Left ventricle myocardium inferior (tissue), 1 donor: Measurements from ENCODE around the gene KCNN3. TPM values are rescaled to one million over a fixed set of nuclear protein-coding genes. Genes with fewer than 3 reads are reported as not detected.
"Not testable (repeated sequence)": the region's sequence is repeated elsewhere in the genome, so short reads cannot be mapped to it uniquely, and the experiment has no call there.

ENCODE experiments used
- DNase-seq: peaks from one replicate; pipeline ENCODE4 v3.0.0-alpha.2; 2020
- H3K27ac ChIP-seq: fragments of 200-600 bp; replicated peaks from 2 replicates; pipeline ENCODE4 v1.8.0; 2021
- H3K27me3 ChIP-seq: fragments of 200-600 bp; 2 replicates; pipeline ENCODE4 v1.8.0; 2021; ENCODE audit warnings: low read depth
- H3K36me3 ChIP-seq: fragments of 200-600 bp; 2 replicates; pipeline ENCODE4 v1.8.0; 2021
- H3K4me1 ChIP-seq: fragments of 200-600 bp; 2 replicates; pipeline ENCODE4 v1.8.0; 2021
- H3K4me3 ChIP-seq: fragments of 200-600 bp; 2 replicates; pipeline ENCODE4 v1.8.0; 2021; ENCODE audit warnings: mild to moderate bottlenecking, moderate library complexity
- H3K9me3 ChIP-seq: fragments of 200-600 bp; replicated peaks from 2 replicates; pipeline ENCODE4 v1.8.0; 2021
- CTCF ChIP-seq: fragments of 200-600 bp; IDR thresholded peaks from 2 replicates; pipeline ENCODE4 v1.8.0; 2021; ENCODE audit warnings: antibody characterized with exemption, mild to moderate bottlenecking, borderline replicate concordance
- intact Hi-C: fragments of 100-400 bp; cut with micrococcal nuclease; formaldehyde crosslinking; loops from one replicate; pipeline ENCODE4 v1.11.0; 2022
- total RNA-seq: library from RNA; stranded (reverse); fragmentation: NEBNext Ultra II Directional; extraction: Animal tissue kit (Norgen Biotek cat#: 25700); gene quantifications from one replicate; pipeline ENCODE4 v1.2.1, GENCODE V29; 2021
- donor health status: DM: no; HTN: yes; CAD: no; lungs with severe emphysema.

KCNN3 gene
- total RNA-seq, 1 donor from 2014 or later, result 4.8 TPM

- Histone ChIP-seq H3K4me3 (no peak overlapping the region), H3K27me3 (peaks cover 10% of the 10 kb centered on the region), H3K27ac (no peak overlapping the region), H3K4me1 (no peaks in the 10 kb centered on the region), H3K36me3 (no peaks in the 10 kb centered on the region), H3K9me3 (peaks cover 4% of the 10 kb centered on the region)
- TF ChIP-seq CTCF, result no peak
- intact Hi-C loops, result no loop called here
- DNase-seq, result no peak
Observed at GRCh38 chr1:154682254-154682653, 187.8 kb downstream of the KCNN3 start.

DNA sequence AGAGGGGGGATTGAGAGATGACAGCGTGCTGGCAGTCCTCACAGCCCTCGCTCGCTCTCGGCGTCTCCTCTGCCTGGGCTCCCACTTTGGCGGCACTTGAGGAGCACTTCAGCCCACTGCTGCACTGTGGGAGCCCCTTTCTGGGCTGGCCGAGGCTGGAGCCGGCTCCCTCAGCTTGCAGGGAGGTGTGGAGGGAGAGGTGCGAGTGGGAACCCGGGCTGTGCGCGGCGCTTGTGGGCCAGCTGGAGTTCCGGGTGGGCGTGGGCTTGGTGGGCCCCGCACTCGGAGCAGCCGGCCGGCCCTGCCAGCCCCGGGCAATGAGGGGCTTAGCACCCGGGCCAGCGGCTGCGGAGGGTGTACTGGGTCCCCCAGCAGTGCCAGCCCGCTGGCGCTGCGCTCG lies 192.2 kb downstream of the KCNN3 start:
- not testable (repeated sequence) for H3K27me3 ChIP-seq, H3K27ac ChIP-seq, DNase-seq, H3K4me3 ChIP-seq, H3K36me3 ChIP-seq, H3K9me3 ChIP-seq, H3K4me1 ChIP-seq
- intact Hi-C loops, result loop anchor here (10.0 kb wide), 1 partner anchor 77 kb away; no protein-coding TSS in a partner anchor

GRCh38 chr1:154676847-154677246 lies 193.2 kb downstream of the KCNN3 start:
- H3K9me3 ChIP-seq, H3K27me3 ChIP-seq, H3K27ac ChIP-seq, DNase-seq, H3K4me3 ChIP-seq, H3K36me3 ChIP-seq, H3K4me1 ChIP-seq: not testable (repeated sequence)
- intact Hi-C loops, result loop anchor here (10.0 kb wide), 1 partner anchor 78 kb away; no protein-coding TSS in a partner anchor

DNA sequence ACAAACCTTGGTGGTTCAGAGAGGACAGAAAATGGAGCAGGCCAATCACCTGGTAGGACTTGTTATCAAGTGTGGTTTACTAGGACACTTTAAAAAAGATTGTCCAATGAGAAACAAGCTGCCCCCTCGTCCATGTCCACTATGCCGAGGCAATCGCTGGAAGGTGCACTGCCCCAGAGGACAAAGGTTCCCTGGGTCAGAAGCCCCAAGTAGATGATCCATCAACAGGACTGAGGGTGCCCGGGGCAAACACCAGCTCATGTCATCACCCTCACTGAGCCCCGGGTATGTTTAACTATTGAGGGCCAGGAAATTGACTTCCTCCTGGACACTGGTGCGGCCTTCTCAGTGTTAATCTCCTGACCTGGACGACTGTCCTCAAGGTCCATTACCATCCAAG lies 195.6 kb downstream of the KCNN3 start:
- not testable (repeated sequence) for H3K4me1 ChIP-seq, H3K4me3 ChIP-seq, H3K9me3 ChIP-seq, H3K36me3 ChIP-seq, DNase-seq, H3K27ac ChIP-seq, H3K27me3 ChIP-seq
- intact Hi-C loops, result loop anchor here (10.0 kb wide), 1 partner anchor 80 kb away; no protein-coding TSS in a partner anchor

DNA sequence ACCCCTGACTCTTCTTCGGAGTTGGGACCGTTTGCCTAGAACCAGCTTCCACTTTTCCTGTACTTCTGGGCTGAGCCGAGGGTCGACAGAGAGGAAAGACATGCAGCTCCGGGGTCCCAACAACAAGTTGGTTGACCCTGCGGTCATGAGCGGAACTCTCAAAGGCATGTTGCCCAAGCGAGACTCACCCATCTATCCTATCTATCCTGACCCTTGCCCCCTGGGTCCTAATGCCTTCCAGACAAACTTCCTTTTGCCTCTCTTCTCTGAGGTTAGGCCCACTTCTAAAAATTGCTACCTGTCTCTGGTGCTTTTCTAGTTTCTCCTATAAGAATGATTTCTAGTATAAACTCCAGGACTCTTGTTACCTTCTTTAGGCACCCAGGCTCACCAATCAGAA lies 197.8 kb downstream of the KCNN3 start:
- DNase-seq, H3K4me1 ChIP-seq, H3K27ac ChIP-seq, H3K9me3 ChIP-seq, H3K27me3 ChIP-seq, H3K36me3 ChIP-seq, H3K4me3 ChIP-seq: not testable (repeated sequence)
- intact Hi-C loops, result loop anchor here (10.0 kb wide), 1 partner anchor 83 kb away; no protein-coding TSS in a partner anchor

GRCh38 chr1:154671412-154671811 lies 198.7 kb downstream of the KCNN3 start:
- H3K27ac ChIP-seq, H3K27me3 ChIP-seq, H3K4me1 ChIP-seq, DNase-seq, H3K4me3 ChIP-seq, H3K9me3 ChIP-seq, H3K36me3 ChIP-seq: not testable (repeated sequence)
- intact Hi-C loops, result loop anchor here (10.0 kb wide), 1 partner anchor 83 kb away; no protein-coding TSS in a partner anchor

DNA sequence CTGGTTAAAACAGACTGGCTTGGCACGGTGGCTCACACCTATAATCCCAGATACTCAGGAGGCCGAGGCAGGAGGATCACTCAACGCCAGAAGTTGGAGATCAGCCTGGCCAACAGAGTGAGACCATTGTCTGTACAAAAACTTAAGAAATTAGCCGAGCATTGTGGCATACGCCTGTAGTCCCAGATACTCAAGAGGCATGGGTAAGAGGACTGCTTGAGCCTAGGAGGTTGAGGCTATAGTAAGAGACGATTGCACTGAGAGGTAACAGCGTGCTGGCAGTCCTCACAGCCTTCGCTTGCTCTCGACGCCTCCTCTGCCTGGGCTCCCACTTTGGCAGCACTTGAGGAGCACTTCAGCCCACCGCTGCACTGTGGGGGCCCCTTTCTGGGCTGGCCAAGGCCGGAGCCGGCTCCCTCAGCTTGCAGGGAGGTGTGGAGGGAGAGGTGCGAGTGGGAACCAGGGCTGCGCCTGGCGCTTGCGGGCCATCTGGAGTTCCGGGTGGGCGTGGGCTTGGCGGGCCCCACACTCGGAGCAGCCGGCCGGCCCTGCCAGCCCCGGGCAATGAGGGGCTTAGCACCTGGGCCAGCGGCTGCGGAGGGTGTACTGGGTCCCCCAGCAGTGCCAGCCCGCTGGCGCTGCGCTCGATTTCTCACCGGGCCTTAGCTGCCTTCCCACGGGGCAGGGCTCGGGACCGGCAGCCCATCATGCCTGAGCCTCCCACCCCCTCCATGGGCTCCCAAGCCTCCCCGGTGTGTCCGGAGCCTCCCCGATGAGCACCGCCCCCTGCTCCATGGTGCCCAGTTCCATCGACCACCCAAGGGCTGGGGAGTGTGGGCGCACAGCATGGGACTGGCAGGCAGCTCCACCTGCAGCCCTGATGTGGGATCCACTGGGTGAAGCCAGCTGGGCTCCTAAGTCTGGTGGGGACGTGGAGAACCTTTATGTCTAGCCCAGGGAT lies 199.5 kb downstream of the KCNN3 start:
- DNase-seq, H3K36me3 ChIP-seq, H3K4me1 ChIP-seq, H3K27ac ChIP-seq, H3K27me3 ChIP-seq, H3K9me3 ChIP-seq, H3K4me3 ChIP-seq: not testable (repeated sequence)
- intact Hi-C loops, result loop anchor here (10.0 kb wide), 1 partner anchor 84 kb away; no protein-coding TSS in a partner anchor

DNA sequence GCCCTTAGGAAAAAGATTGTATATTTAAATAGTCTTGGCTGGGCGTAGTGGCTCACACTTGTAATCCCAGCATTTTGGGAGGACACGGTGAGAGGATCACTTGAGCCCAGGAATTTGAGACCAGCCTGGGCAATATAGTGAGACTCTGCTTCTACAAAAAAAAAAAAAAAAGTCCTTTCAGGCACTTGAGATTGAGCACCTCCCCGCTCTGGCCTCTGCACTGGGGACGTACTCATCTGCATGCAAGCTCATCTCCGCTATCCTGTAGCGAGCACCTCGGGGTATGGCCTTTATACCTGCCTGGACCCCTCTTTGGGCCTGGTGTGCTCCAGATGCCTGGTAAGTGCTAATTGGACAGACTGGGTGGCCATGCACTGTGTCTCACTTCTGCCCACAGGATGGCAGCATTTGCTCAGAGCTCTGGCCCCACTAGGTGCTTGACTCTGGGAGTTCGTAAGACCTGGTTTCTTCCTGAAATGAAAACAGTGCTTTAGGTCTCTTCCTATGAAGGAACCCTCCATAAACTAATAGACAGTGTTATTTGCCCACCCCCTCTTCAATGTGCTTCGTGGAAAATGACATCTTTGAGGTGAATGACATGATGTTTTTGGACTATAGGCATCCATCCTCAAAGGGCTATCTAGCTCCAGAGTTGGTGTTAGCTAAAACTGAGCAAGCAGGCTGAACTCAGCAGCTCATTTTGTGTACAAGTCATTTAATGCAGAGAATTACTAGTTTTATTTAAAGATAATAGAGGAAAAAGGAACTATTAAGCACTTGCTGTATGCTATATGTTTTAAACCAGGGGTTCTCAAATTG lies 200.4 kb downstream of the KCNN3 start:
- Histone ChIP-seq H3K4me3 (no peak overlapping the region), H3K9me3 (no peaks in the 10 kb centered on the region), H3K27ac (no peak overlapping the region), H3K36me3 (no peaks in the 10 kb centered on the region), H3K27me3 (no peaks in the 10 kb centered on the region), H3K4me1 (no peaks in the 10 kb centered on the region)
- intact Hi-C loops, result loop anchor here (5.0 to 10.0 kb wide), 3 partner anchors 85 to 213 kb away; no protein-coding TSS in a partner anchor
- peak; percentile 92 for TF ChIP-seq CTCF
- DNase-seq, result peak; percentile 74
